AG10803 (cell line): ENCODE results near the gene LRRIQ3.

Source experiments
- DNase-seq: peaks from one replicate; pipeline ENCODE4 v3.0.0; 2010; ENCODE audit warnings: low read depth
- H3K4me3 ChIP-seq: 2 replicates; pipeline ENCODE4 v1.5.1; 2011; ENCODE audit warnings: mild to moderate bottlenecking, low read length, control low read depth
- TF ChIP-seq, protein P1 (sequence below): conservative IDR thresholded peaks from 2 replicates; pipeline ENCODE4 v1.5.1; 2011; ENCODE audit warnings: mild to moderate bottlenecking, low read length, control low read depth, inconsistent platforms

LRRIQ3 gene

DNA sequence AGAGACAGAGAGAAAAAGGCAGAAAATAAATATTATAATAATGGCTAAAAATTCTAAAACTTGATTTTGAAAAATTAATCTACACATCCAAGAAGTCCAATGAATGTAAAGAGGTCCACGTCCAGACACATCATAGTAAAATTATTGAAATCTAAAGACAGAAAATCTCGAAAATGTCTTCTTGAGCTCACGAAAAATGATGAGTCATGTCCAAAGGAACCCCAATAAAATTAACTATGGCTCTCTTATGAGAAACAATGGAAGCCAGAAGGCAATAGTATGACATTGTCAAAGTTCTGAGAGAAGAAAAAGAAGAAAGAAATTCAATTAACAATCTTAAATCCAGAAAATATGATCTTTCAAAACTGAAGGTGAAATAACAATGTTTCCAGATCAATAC is 84.6 kb downstream of the LRRIQ3 start:
- TF ChIP-seq, protein P1, sequence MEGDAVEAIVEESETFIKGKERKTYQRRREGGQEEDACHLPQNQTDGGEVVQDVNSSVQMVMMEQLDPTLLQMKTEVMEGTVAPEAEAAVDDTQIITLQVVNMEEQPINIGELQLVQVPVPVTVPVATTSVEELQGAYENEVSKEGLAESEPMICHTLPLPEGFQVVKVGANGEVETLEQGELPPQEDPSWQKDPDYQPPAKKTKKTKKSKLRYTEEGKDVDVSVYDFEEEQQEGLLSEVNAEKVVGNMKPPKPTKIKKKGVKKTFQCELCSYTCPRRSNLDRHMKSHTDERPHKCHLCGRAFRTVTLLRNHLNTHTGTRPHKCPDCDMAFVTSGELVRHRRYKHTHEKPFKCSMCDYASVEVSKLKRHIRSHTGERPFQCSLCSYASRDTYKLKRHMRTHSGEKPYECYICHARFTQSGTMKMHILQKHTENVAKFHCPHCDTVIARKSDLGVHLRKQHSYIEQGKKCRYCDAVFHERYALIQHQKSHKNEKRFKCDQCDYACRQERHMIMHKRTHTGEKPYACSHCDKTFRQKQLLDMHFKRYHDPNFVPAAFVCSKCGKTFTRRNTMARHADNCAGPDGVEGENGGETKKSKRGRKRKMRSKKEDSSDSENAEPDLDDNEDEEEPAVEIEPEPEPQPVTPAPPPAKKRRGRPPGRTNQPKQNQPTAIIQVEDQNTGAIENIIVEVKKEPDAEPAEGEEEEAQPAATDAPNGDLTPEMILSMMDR, result no peak
- DNase-seq, result no peak

GRCh38 chr1:74107394-74107793 is 90.6 kb downstream of the LRRIQ3 start:
- TF ChIP-seq, protein P1, result no peak
- DNase-seq, result no peak
- no peak overlapping the region for H3K4me3 ChIP-seq

More for the DNA sequence above, 84.6 kb downstream of the LRRIQ3 start:
- no peak overlapping the region for H3K4me3 ChIP-seq

DNA sequence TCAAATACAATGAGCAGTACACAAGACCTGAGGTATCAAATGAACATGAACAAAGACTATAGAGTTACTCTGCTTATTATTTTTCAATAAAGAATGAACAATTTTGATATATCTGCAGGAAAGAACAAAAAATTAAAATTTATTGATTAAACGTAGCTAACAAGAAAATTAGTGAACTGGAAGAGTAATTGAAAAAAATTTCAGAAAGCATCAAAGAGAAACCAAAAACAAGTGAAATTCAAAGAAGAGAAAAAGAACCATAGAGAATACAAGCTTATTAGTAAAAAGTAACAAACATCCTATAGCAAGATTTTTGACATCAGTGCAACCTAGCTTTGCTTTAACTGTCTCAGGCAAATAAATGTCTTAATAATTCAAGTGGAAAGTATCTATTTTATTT is 106.6 kb downstream of the LRRIQ3 start:
- no peak overlapping the region for H3K4me3 ChIP-seq
- no peak for DNase-seq
- TF ChIP-seq, protein P1, result no peak

GRCh38 chr1:74083128-74083527 is 114.8 kb downstream of the LRRIQ3 start:
- H3K4me3 ChIP-seq, result no peak overlapping the region
- TF ChIP-seq, protein P1, result no peak
- no peak for DNase-seq

- DNase-seq, result no peak
- TF ChIP-seq, protein P1, result no peak
- no peak overlapping the region for H3K4me3 ChIP-seq
Measured at GRCh38 chr1:74065081-74065480, 132.9 kb downstream of the LRRIQ3 start.

DNA sequence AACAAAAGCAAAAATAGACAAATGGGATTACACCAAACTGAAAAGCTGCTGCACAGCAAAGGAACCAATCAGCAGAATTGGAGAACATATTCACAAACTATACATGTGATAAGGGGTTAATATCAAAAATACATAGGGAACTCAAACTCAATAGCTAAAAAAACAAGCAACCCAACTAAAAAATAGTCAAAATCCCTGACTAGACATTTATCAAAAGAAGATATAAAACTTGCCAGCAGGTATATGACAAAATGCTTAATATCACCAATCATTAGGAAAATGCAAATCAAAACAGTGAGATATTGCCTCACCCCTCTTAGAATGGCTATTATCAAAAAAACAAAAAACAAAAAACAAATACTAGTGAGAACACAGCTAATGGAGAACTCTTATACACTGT is 140.3 kb downstream of the LRRIQ3 start:
- TF ChIP-seq, protein P1, result no peak
- no peak overlapping the region for H3K4me3 ChIP-seq
- no peak for DNase-seq

DNA sequence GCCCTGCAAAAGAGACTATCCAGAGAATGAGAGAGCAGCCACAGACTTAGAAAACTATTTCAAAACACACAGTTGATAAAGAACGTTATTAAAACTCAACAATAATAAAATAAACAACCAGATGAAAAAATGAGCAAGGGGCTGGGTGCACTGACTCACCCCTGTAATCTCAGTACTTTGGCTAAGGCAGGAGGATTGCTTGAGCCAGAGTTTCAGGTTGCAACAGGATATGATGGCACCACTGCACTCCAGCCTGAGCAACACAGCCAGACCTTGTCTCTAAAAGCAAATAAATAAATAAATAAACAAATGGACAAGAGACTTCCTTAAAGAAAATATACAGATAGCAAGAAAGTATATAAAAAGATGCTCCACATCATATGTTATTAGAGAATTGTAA is 144.6 kb downstream of the LRRIQ3 start:
- no peak for DNase-seq
- no peak overlapping the region for H3K4me3 ChIP-seq
- TF ChIP-seq, protein P1, result no peak
